ENCODE results near the gene PPIF.

- TF ChIP-seq, protein P1, sequence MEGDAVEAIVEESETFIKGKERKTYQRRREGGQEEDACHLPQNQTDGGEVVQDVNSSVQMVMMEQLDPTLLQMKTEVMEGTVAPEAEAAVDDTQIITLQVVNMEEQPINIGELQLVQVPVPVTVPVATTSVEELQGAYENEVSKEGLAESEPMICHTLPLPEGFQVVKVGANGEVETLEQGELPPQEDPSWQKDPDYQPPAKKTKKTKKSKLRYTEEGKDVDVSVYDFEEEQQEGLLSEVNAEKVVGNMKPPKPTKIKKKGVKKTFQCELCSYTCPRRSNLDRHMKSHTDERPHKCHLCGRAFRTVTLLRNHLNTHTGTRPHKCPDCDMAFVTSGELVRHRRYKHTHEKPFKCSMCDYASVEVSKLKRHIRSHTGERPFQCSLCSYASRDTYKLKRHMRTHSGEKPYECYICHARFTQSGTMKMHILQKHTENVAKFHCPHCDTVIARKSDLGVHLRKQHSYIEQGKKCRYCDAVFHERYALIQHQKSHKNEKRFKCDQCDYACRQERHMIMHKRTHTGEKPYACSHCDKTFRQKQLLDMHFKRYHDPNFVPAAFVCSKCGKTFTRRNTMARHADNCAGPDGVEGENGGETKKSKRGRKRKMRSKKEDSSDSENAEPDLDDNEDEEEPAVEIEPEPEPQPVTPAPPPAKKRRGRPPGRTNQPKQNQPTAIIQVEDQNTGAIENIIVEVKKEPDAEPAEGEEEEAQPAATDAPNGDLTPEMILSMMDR (IDR thresholded peaks at IDR 0.05; ENCODE audit: insufficient read depth, low read length): no peak
- TF ChIP-seq REST (IDR thresholded peaks at IDR 0.05; ENCODE audit: insufficient replicate concordance, low read depth) (no peak), POLR2AphosphoS5 (IDR thresholded peaks at IDR 0.05; ENCODE audit: low read depth) (no peak), SPI1 (IDR thresholded peaks at IDR 0.05; ENCODE audit: borderline replicate concordance, low read depth) (no peak)
Observed at GRCh38 chr10:79385392-79385795, 38.1 kb downstream of the PPIF start.

Data from HL-60 (cell line).